GM12873 (cell line): Measurements from ENCODE around the gene EPC1.

ENCODE experiments used
- CTCF ChIP-seq: IDR thresholded peaks from 2 replicates; pipeline ENCODE4 v1.5.1; 2012; ENCODE audit warnings: low read depth, mild to moderate bottlenecking, moderate library complexity, low read length, control low read depth; ENCODE audit not compliant: insufficient read depth; ENCODE audit errors: missing control alignments

EPC1 gene

GRCh38 chr10:32227802-32228201, 119.2 kb downstream of the EPC1 start:
- no peak for TF ChIP-seq CTCF

GRCh38 chr10:32226624-32227023, 120.3 kb downstream of the EPC1 start:
- no peak for TF ChIP-seq CTCF

GRCh38 chr10:32225976-32226375, 121.0 kb downstream of the EPC1 start:
- no peak for TF ChIP-seq CTCF
